CD14-positive monocyte (primary cell): ENCODE data around the gene HOXA13. TPM values are rescaled to one million over a fixed set of nuclear protein-coding genes. Genes with fewer than 3 reads are reported as not detected.

Experiments used
- DNase-seq, 3 donors: peaks; one replicate each; pipeline ENCODE4 v3.0.0-alpha.2; 2011 to 2022
- H2AFZ ChIP-seq: 2 replicates; pipeline ENCODE4 v1.6.0; 2012; ENCODE audit warnings: mild to moderate bottlenecking, low read depth, low read length, inconsistent platforms; ENCODE audit not compliant: insufficient read depth, poor library complexity, severe bottlenecking
- H3K27ac ChIP-seq, 2 donors: 1 replicate in 1 of 2; 2 replicates in 1 of 2; pipeline ENCODE4 v1.5.1; 2012 to 2013; ENCODE audit warnings: low read length in 2 of 2, control low read depth in 1 of 2, inconsistent platforms in 1 of 2, low read depth in 1 of 2, mild to moderate bottlenecking in 1 of 2
- H3K27me3 ChIP-seq, 2 donors: one replicate each; pipeline versions ENCODE4 v1.6.0 to v1.6.1; 2011 to 2013; ENCODE audit warnings: low read length in 2 of 2; ENCODE audit not compliant: control insufficient read depth in 2 of 2, insufficient read depth in 2 of 2
- H3K36me3 ChIP-seq, 2 donors: replicated peaks in 1 of 2; 1 replicate in 1 of 2; 2 replicates in 1 of 2; pipeline versions ENCODE4 v1.5.1 to v1.6.1; 2012 to 2013; ENCODE audit warnings: low read length in 2 of 2, control low read depth in 1 of 2, inconsistent platforms in 1 of 2, mild to moderate bottlenecking in 1 of 2; ENCODE audit not compliant: insufficient read depth in 2 of 2, control insufficient read depth in 1 of 2
- H3K4me1 ChIP-seq, 2 donors: 1 replicate in 1 of 2; 2 replicates in 1 of 2; pipeline versions ENCODE4 v1.5.1 to v1.6.1; 2012 to 2013; ENCODE audit warnings: low read length in 2 of 2, control low read depth in 1 of 2, inconsistent platforms in 1 of 2, mild to moderate bottlenecking in 1 of 2, moderate library complexity in 1 of 2; ENCODE audit not compliant: insufficient read depth in 2 of 2, control insufficient read depth in 1 of 2
- H3K4me2 ChIP-seq: replicated peaks from 2 replicates; pipeline ENCODE3; 2012; ENCODE audit warnings: low read length, moderate library complexity, mild to moderate bottlenecking; ENCODE audit not compliant: poor library complexity, severe bottlenecking; ENCODE audit errors: extremely low read depth
- H3K4me3 ChIP-seq, 3 experiments: fragments of 200-600 bp in 1 of 3; sonication (generic) in 1 of 3; replicated peaks in 1 of 3; 1 replicate in 2 of 3; 2 replicates in 1 of 3; pipeline ENCODE4 v1.5.1; 2011 to 2013; ENCODE audit warnings: low read length in 3 of 3, mild to moderate bottlenecking in 3 of 3, control low read depth in 2 of 3, low read depth in 2 of 3, inconsistent platforms in 1 of 3, moderate library complexity in 1 of 3
- H3K79me2 ChIP-seq: 2 replicates; pipeline ENCODE4 v1.6.0; 2012; ENCODE audit warnings: mild to moderate bottlenecking, control low read depth, inconsistent platforms, low read length, moderate library complexity; ENCODE audit not compliant: insufficient read depth
- H3K9ac ChIP-seq: 2 replicates; pipeline ENCODE4 v1.6.0; 2017; ENCODE audit warnings: low read length, mild to moderate bottlenecking; ENCODE audit not compliant: insufficient read depth, poor library complexity, severe bottlenecking
- H3K9me3 ChIP-seq, 2 donors: replicated peaks in 1 of 2; 1 replicate in 1 of 2; 2 replicates in 1 of 2; pipeline versions ENCODE4 v1.5.1 to v1.6.1; 2012 to 2013; ENCODE audit warnings: low read length in 2 of 2, control low read depth in 1 of 2; ENCODE audit not compliant: control insufficient read depth in 1 of 2, insufficient read depth in 1 of 2
- H4K20me1 ChIP-seq: 2 replicates; pipeline ENCODE4 v1.6.0; 2012; ENCODE audit warnings: mild to moderate bottlenecking, low read length, control low read depth, moderate library complexity; ENCODE audit not compliant: insufficient read depth
- H3K27ac Mint-ChIP-seq, 7 donors: one replicate each; pipeline ENCODE4 v1.8.0; 2020; ENCODE audit warnings: mild to moderate bottlenecking in 7 of 7, mixed read lengths in 7 of 7, moderate library complexity in 6 of 7, inconsistent platforms in 2 of 7
- H3K27me3 Mint-ChIP-seq, 3 donors: one replicate each; pipeline ENCODE4 v1.8.0; 2021 to 2022; ENCODE audit warnings: low read depth in 3 of 3, mild to moderate bottlenecking in 3 of 3, mixed read lengths in 3 of 3, moderate library complexity in 3 of 3, inconsistent platforms in 1 of 3
- H3K36me3 Mint-ChIP-seq, 2 donors: one replicate each; pipeline ENCODE4 v1.8.0; 2020; ENCODE audit warnings: mixed read lengths in 2 of 2, inconsistent platforms in 1 of 2, mild to moderate bottlenecking in 1 of 2
- H3K4me1 Mint-ChIP-seq: one replicate; pipeline ENCODE4 v1.8.0; 2020; ENCODE audit warnings: mild to moderate bottlenecking, mixed read lengths
- H3K4me3 Mint-ChIP-seq, 2 donors: one replicate each; pipeline ENCODE4 v1.8.0; 2020; ENCODE audit warnings: mild to moderate bottlenecking in 2 of 2, mixed read lengths in 2 of 2, moderate library complexity in 1 of 2
- H3K9me3 Mint-ChIP-seq, 7 donors: one replicate each; pipeline ENCODE4 v1.8.0; 2020 to 2022; ENCODE audit warnings: mixed read lengths in 7 of 7, mild to moderate bottlenecking in 6 of 7, moderate library complexity in 6 of 7, inconsistent platforms in 2 of 7
- CTCF ChIP-seq: fragments of 200-600 bp; IDR thresholded peaks from one replicate; pipeline ENCODE4 v1.8.0; 2022; ENCODE audit warnings: antibody characterized with exemption, mild to moderate bottlenecking
- WGBS: methylation state at CpG from one replicate; pipeline ENCODE4 v1.1.5; 2013; ENCODE audit warnings: missing lambda C conversion rate; ENCODE audit not compliant: insufficient coverage; 5-methylcytosine and 5-hydroxymethylcytosine counted together
- intact Hi-C, 2 donors: fragments of 100-400 bp; cut with micrococcal nuclease; formaldehyde crosslinking; loops; one replicate each; pipeline versions ENCODE4 v1.15.0 to v1.15.1; 2023
- polyA plus RNA-seq, 3 donors: library from polyadenylated mRNA; depleted of rRNA in 1 of 3; unstranded in 2 of 3; stranded (reverse) in 1 of 3; fragments of 300-500 nt in 2 of 3; fragments of >200 nt in 1 of 3; fragmentation: Illumina TruSeq in 2 of 3; gene quantifications; 1 replicate in 2 of 3; 2 replicates in 1 of 3; pipeline ENCODE4 v1.2.3, GENCODE V29; 2012 to 2021

The HOXA13 gene
- polyA plus RNA-seq, 3 donors, result not detected

GRCh38 chr7:27215356-27215755, 15.5 kb upstream of the HOXA13 start:
- Histone ChIP-seq H2AFZ (no peak overlapping the region), H4K20me1 (no peaks in the 10 kb centered on the region), H3K9me3 (peaks cover 4 to 15% of the 10 kb centered on the region in 2 donors), H3K36me3 (no peaks in the 10 kb centered on the region), H3K27ac (no peak overlapping the region), H3K9ac (no peak overlapping the region), H3K27me3 (peaks cover 89 to 98% of the 10 kb centered on the region in 2 donors), H3K79me2 (no peaks in the 10 kb centered on the region), H3K4me1 (peaks cover 6 to 14% of the 10 kb centered on the region in 2 donors), H3K4me3 (no peak overlapping the region), H3K4me2 (no peak overlapping the region)
- TF ChIP-seq CTCF, result no peak
- intact Hi-C loops, result loop anchor here in 1 of 2 donors (10.0 kb wide), 1 partner anchor 709 kb away; no protein-coding TSS in a partner anchor
- peaks cover 94 to 98% (median 96%) of the 10 kb centered on the region in 3 donors for H3K27me3 Mint-ChIP-seq
- DNase-seq, result no peak
- H3K27ac Mint-ChIP-seq, result peak overlapping the region in 1 of 7 donors; percentile 61
- H3K4me1 Mint-ChIP-seq, result peaks cover 17% of the 10 kb centered on the region
- peaks cover 0 to 27% (median 5%) of the 10 kb centered on the region in 7 donors for H3K9me3 Mint-ChIP-seq
- WGBS, result no CpG with 5 or more reads among the region's 2 CpGs
- peaks cover 4 to 8% of the 10 kb centered on the region in 2 donors for H3K36me3 Mint-ChIP-seq
- no peak overlapping the region for H3K4me3 Mint-ChIP-seq

GRCh38 chr7:27214239-27214950, 14.5 kb upstream of the HOXA13 start:
- no peak overlapping the region for H3K27ac ChIP-seq
- H3K9ac ChIP-seq, result no peak overlapping the region
- peaks cover 0 to 27% (median 4%) of the 10 kb centered on the region in 7 donors for H3K9me3 Mint-ChIP-seq
- peaks cover 4 to 7% of the 10 kb centered on the region in 2 donors for H3K9me3 ChIP-seq
- peaks cover 94 to 98% (median 96%) of the 10 kb centered on the region in 3 donors for H3K27me3 Mint-ChIP-seq
- H3K4me1 ChIP-seq, result peaks cover 6 to 11% of the 10 kb centered on the region in 2 donors
- peaks cover 90 to 98% of the 10 kb centered on the region in 2 donors for H3K27me3 ChIP-seq
- no peak overlapping the region for H3K4me3 ChIP-seq
- H3K4me2 ChIP-seq, result no peak overlapping the region
- no peaks in the 10 kb centered on the region for H4K20me1 ChIP-seq
- peaks cover 3 to 4% of the 10 kb centered on the region in 2 donors for H3K36me3 Mint-ChIP-seq
- H3K27ac Mint-ChIP-seq, result no peak overlapping the region
- DNase-seq, result no peak
- no peaks in the 10 kb centered on the region for H3K79me2 ChIP-seq
- H3K4me1 Mint-ChIP-seq, result peaks cover 14% of the 10 kb centered on the region
- no peak overlapping the region for H2AFZ ChIP-seq
- H3K36me3 ChIP-seq, result no peaks in the 10 kb centered on the region
- intact Hi-C loops, result loop anchor here in 1 of 2 donors (10.0 kb wide), 1 partner anchor 710 kb away; no protein-coding TSS in a partner anchor
- no CpG with 5 or more reads among the region's 8 CpGs for WGBS
- peak overlapping the region in 1 of 2 donors; percentile 84 for H3K4me3 Mint-ChIP-seq
- no peak for TF ChIP-seq CTCF
